Panc1 (cell line): Measurements from ENCODE around the gene SYNGR4.

Source experiments
- CTCF ChIP-seq: fragments of 450-650 bp; IDR thresholded peaks from 2 replicates; pipeline ENCODE4 v1.5.1; 2017; ENCODE audit warnings: mild to moderate bottlenecking
- POLR2AphosphoS5 ChIP-seq: IDR thresholded peaks from 2 replicates; pipeline ENCODE4 v1.6.1; 2012; ENCODE audit warnings: mild to moderate bottlenecking, low read depth, low read length, moderate library complexity
- REST ChIP-seq, 2 experiments: IDR thresholded peaks; 2 replicates each; pipeline ENCODE4 v1.6.1; 2011 to 2012; ENCODE audit warnings: low read depth in 2 of 2, control low read depth in 1 of 2, low read length in 1 of 2, mild to moderate bottlenecking in 1 of 2, moderate library complexity in 1 of 2; ENCODE audit not compliant: insufficient read depth in 1 of 2
- SIN3A ChIP-seq: IDR thresholded peaks from 2 replicates; pipeline ENCODE4 v1.6.1; 2012; ENCODE audit warnings: low read depth, mild to moderate bottlenecking, low read length, moderate library complexity, borderline replicate concordance; ENCODE audit not compliant: insufficient read depth

- TF ChIP-seq CTCF (no peak), POLR2AphosphoS5 (no peak), REST (IDR thresholded peaks at IDR 0.05; ENCODE audit: insufficient read depth in 1 of 2, low read depth in 2 of 2, low read length in 1 of 2) (no peak), SIN3A (no peak)
Observed at GRCh38 chr19:48373567-48373966, 9.4 kb downstream of the SYNGR4 start.
